IMR-90 (cell line): ENCODE data around the gene ZNF574. TPM values are rescaled to one million over a fixed set of nuclear protein-coding genes. Genes with fewer than 3 reads are reported as not detected.

ENCODE experiments used
- ATAC-seq: fragments of 200-7000 bp; cut with Tn5 transposase; 2 replicates; pipeline ENCODE4 v1.9.1; 2020; ENCODE audit warnings: low read depth, mild to moderate bottlenecking, moderate library complexity
- BruUV-seq: library from RNA; stranded (reverse); fragments of 400-500 nt; replicated peaks from 2 replicates; lab custom pipeline; 2021; lab: Mats Ljungman, UMichigan
- CTCF ChIA-PET: fragments of 300-600 bp; formaldehyde crosslinking; extraction: SDS; loops from one replicate; lab custom pipeline; 2021; ENCODE audit warnings: antibody characterized with exemption; lab: Yijun Ruan, JAX
- POLR2A ChIA-PET: fragments of 300-600 bp; sonication (Branson Sonifier 250); formaldehyde crosslinking; loops from one replicate; lab custom pipeline; 2022; ENCODE audit warnings: antibody characterized with exemption; ENCODE audit not compliant: unreplicated experiment; lab: Charles Lee
- DNase-seq: peaks from one replicate; pipeline ENCODE4 v3.0.0; 2013
- H2AFZ ChIP-seq: replicated peaks from 2 replicates; pipeline ENCODE3; 2013; ENCODE audit warnings: low read length, mild to moderate bottlenecking; ENCODE audit not compliant: poor library complexity
- H2AK5ac ChIP-seq: 2 replicates; pipeline ENCODE4 v1.6.1; 2013; ENCODE audit warnings: low read depth, low read length, inconsistent platforms
- H2AK9ac ChIP-seq: replicated peaks from 2 replicates; pipeline ENCODE3; 2013; ENCODE audit warnings: mild to moderate bottlenecking, low read depth, low read length, moderate library complexity; ENCODE audit not compliant: poor library complexity
- H2BK120ac ChIP-seq: 2 replicates; pipeline ENCODE4 v1.6.1; 2013; ENCODE audit warnings: low read depth, low read length, inconsistent platforms
- H2BK15ac ChIP-seq: 3 replicates; pipeline ENCODE4 v1.6.1; 2013; ENCODE audit warnings: low read depth, low read length, inconsistent platforms
- H2BK20ac ChIP-seq: 2 replicates; pipeline ENCODE4 v1.6.1; 2013; ENCODE audit warnings: low read depth, mild to moderate bottlenecking, inconsistent platforms, low read length, moderate library complexity
- H2BK5ac ChIP-seq: 2 replicates; pipeline ENCODE4 v1.6.1; 2013; ENCODE audit warnings: mild to moderate bottlenecking, low read depth, low read length, inconsistent platforms; ENCODE audit not compliant: poor library complexity, severe bottlenecking
- H3K14ac ChIP-seq: replicated peaks from 2 replicates; pipeline ENCODE4 v1.6.1; 2013; ENCODE audit warnings: low read depth, low read length, inconsistent platforms
- H3K18ac ChIP-seq: 2 replicates; pipeline ENCODE4 v1.6.1; 2013; ENCODE audit warnings: low read depth, low read length, control low read depth
- H3K23ac ChIP-seq: 2 replicates; pipeline ENCODE4 v1.6.1; 2013; ENCODE audit warnings: low read depth, low read length, inconsistent platforms
- H3K27ac ChIP-seq: 2 replicates; pipeline ENCODE4 v1.5.1; 2013; ENCODE audit warnings: mild to moderate bottlenecking, control low read depth, low read length; ENCODE audit not compliant: insufficient read depth
- H3K27me3 ChIP-seq: 2 replicates; pipeline ENCODE4 v1.6.1; 2013; ENCODE audit warnings: low read length; ENCODE audit not compliant: control insufficient read depth, insufficient read depth
- H3K36me3 ChIP-seq: 2 replicates; pipeline ENCODE4 v1.6.1; 2013; ENCODE audit warnings: low read length, mixed read lengths; ENCODE audit not compliant: control insufficient read depth, insufficient read depth
- H3K4ac ChIP-seq: 2 replicates; pipeline ENCODE4 v1.6.1; 2013; ENCODE audit warnings: low read depth, low read length, inconsistent platforms
- H3K4me1 ChIP-seq: 2 replicates; pipeline ENCODE4 v1.6.1; 2013; ENCODE audit warnings: low read length, mixed read lengths; ENCODE audit not compliant: control insufficient read depth, insufficient read depth
- H3K4me2 ChIP-seq: 2 replicates; pipeline ENCODE4 v1.6.1; 2013; ENCODE audit warnings: low read depth, mild to moderate bottlenecking, control low read depth, low read length, moderate library complexity
- H3K4me3 ChIP-seq: 2 replicates; pipeline ENCODE4 v1.5.1; 2013; ENCODE audit warnings: low read depth, mild to moderate bottlenecking, control low read depth, low read length, moderate library complexity; ENCODE audit not compliant: insufficient read depth
- H3K56ac ChIP-seq: 2 replicates; pipeline ENCODE4 v1.6.1; 2013; ENCODE audit warnings: low read length, inconsistent platforms; ENCODE audit not compliant: insufficient read depth; ENCODE audit errors: extremely low read depth
- H3K79me1 ChIP-seq, 2 experiments: 2 replicates each; pipeline ENCODE4 v1.6.1; 2013; ENCODE audit warnings: low read length in 2 of 2, inconsistent platforms in 1 of 2, low read depth in 1 of 2
- H3K9ac ChIP-seq: 2 replicates; pipeline ENCODE4 v1.6.1; 2013; ENCODE audit warnings: low read depth, low read length, control low read depth
- H3K9me1 ChIP-seq: 2 replicates; pipeline ENCODE4 v1.6.1; 2013; ENCODE audit warnings: low read length, inconsistent platforms; ENCODE audit not compliant: insufficient read depth
- H3K9me3 ChIP-seq: 2 replicates; pipeline ENCODE4 v1.6.1; 2013; ENCODE audit warnings: low read length; ENCODE audit not compliant: control insufficient read depth, insufficient read depth
- H4K20me1 ChIP-seq: 2 replicates; pipeline ENCODE4 v1.6.1; 2013; ENCODE audit warnings: low read length, inconsistent platforms; ENCODE audit not compliant: insufficient read depth
- H4K5ac ChIP-seq: 2 replicates; pipeline ENCODE4 v1.6.1; 2013; ENCODE audit warnings: mild to moderate bottlenecking, low read depth, low read length, control low read depth
- H4K8ac ChIP-seq, 2 experiments: 2 replicates each; pipeline ENCODE4 v1.6.1; 2013; ENCODE audit warnings: low read depth in 2 of 2, low read length in 2 of 2, control low read depth in 1 of 2, inconsistent platforms in 1 of 2
- H4K91ac ChIP-seq: 2 replicates; pipeline ENCODE4 v1.6.1; 2013; ENCODE audit warnings: low read depth, low read length, inconsistent platforms; ENCODE audit not compliant: insufficient read depth
- CEBPB ChIP-seq: IDR thresholded peaks from 2 replicates; pipeline ENCODE4 v1.6.1; 2012; ENCODE audit warnings: low read depth, low read length, improper control_type of control experiment
- CTCF ChIP-seq: conservative IDR thresholded peaks from 2 replicates; pipeline ENCODE4 v1.5.1; 2012; ENCODE audit warnings: mild to moderate bottlenecking, low read depth, low read length, improper control_type of control experiment
- MAZ ChIP-seq: IDR thresholded peaks from 2 replicates; pipeline ENCODE4 v1.6.1; 2012; ENCODE audit warnings: low read depth, mild to moderate bottlenecking, low read length, improper control_type of control experiment, moderate library complexity, borderline replicate concordance
- NFE2L2 ChIP-seq: fragments of 150-350 bp; IDR thresholded peaks from 2 replicates; pipeline ENCODE4 v1.6.1; 2016; ENCODE audit warnings: low read depth, mild to moderate bottlenecking, low read length
- WGBS, 2 experiments: methylation state at CpG; one replicate each; pipeline versions ENCODE4 v1.1.5 to v1.1.7; 2013; ENCODE audit warnings: missing lambda C conversion rate in 2 of 2; ENCODE audit not compliant: insufficient read length in 1 of 2; ENCODE audit errors: extremely low coverage in 2 of 2; 5-methylcytosine and 5-hydroxymethylcytosine counted together
- dilution Hi-C: fragments of 300-500 bp; cut with HindIII; formaldehyde crosslinking; loops from one replicate; pipeline ENCODE4 v1.14.3; 2018; ENCODE audit warnings: low sequenced_read_pairs; ENCODE audit not compliant: unreplicated experiment
- in situ Hi-C: fragments of 300-500 bp; cut with MboI; formaldehyde crosslinking; loops from 3 replicates; pipeline ENCODE4 v1.14.3; 2019; ENCODE audit warnings: low sequenced_read_pairs, inconsistent platforms, mixed read lengths
- intact Hi-C: fragments of 100-400 bp; cut with micrococcal nuclease; formaldehyde crosslinking; loops from 2 replicates; pipeline ENCODE4 v1.10.0; 2022
- polyA plus RNA-seq, 3 experiments: library from polyadenylated mRNA; depleted of rRNA; stranded (reverse); fragments of >200 nt; gene quantifications; 2 replicates each; pipeline ENCODE4 v1.2.3, GENCODE V29; 2012; ENCODE audit warnings: low replicate concordance in 1 of 3
- total RNA-seq: library from RNA; depleted of rRNA; stranded (reverse); fragments of >200 nt; gene quantifications from 2 replicates; pipeline ENCODE4 v1.2.3, GENCODE V29; 2012

The ZNF574 gene
- total and polyA plus RNA-seq, 2 of the 4 experiments (the other 2 are of a cell fraction): 8.1 to 14.1 TPM

GRCh38 chr19:42083537-42083936, 7.6 kb downstream of the ZNF574 start:
- peak; percentile 57; the same call in 1 of the 2 replicates for TF ChIP-seq CEBPB
- no peak for TF ChIP-seq CTCF
- no peak for TF ChIP-seq NFE2L2
- no peak for TF ChIP-seq MAZ
- peaks cover 5% of the 10 kb centered on the region for H3K4me1 ChIP-seq
- no peak overlapping the region for H3K18ac ChIP-seq
- dilution Hi-C loops (no loop called here), intact Hi-C loops (no loop called here), in situ Hi-C loops (no loop called here)
- H3K4ac ChIP-seq: no peak overlapping the region
- no peak overlapping the region for H3K56ac ChIP-seq
- peaks cover 38% of the 10 kb centered on the region for H3K36me3 ChIP-seq
- no peak overlapping the region for H4K8ac ChIP-seq
- H4K20me1 ChIP-seq: peaks cover 39% of the 10 kb centered on the region
- no TSS peak for BruUV-seq
- no peak overlapping the region for H3K9ac ChIP-seq
- H3K27ac ChIP-seq: no peak overlapping the region
- DNase-seq: no peak
- no peak overlapping the region for H2AFZ ChIP-seq
- ChIA-PET POLR2A (no interaction called here), CTCF (no interaction called here)
- H2AK5ac ChIP-seq: no peak overlapping the region
- whole genome bisulfite sequencing, 2 experiments: 100% methylated on average over 1 of the region's 5 CpGs; no CpG with 5 or more reads in 1 of the 2 experiments
- no peak overlapping the region for H2BK15ac ChIP-seq
- H2AK9ac ChIP-seq: no peak overlapping the region
- peaks cover 18% of the 10 kb centered on the region for H3K9me1 ChIP-seq
- H3K23ac ChIP-seq: no peak overlapping the region
- peaks cover 17 to 59% of the 10 kb centered on the region in 2 experiments for H3K79me1 ChIP-seq
- H3K4me3 ChIP-seq: no peak overlapping the region
- H4K91ac ChIP-seq: no peak overlapping the region
- no peak overlapping the region for H2BK20ac ChIP-seq
- H4K5ac ChIP-seq: no peak overlapping the region
- no peak overlapping the region for H3K4me2 ChIP-seq
- ATAC-seq: no peak
- no peak overlapping the region for H2BK5ac ChIP-seq
- no peak overlapping the region for H2BK120ac ChIP-seq
- no peak overlapping the region for H3K14ac ChIP-seq
- H3K9me3 ChIP-seq: no peaks in the 10 kb centered on the region
- H3K27me3 ChIP-seq: no peaks in the 10 kb centered on the region
